Transverse colon (tissue), 4 donors: ENCODE data around the gene YTHDF1.

ENCODE experiments used
- EP300 ChIP-seq: sonication (generic); formaldehyde crosslinking; IDR thresholded peaks from one replicate; pipeline ENCODE4 v1.6.1; 2017; ENCODE audit warnings: antibody characterized with exemption, low read depth
- POLR2A ChIP-seq: fragments of 450-650 bp; IDR thresholded peaks from one replicate; pipeline ENCODE4 v1.6.1; 2016; ENCODE audit warnings: antibody characterized with exemption, mild to moderate bottlenecking, moderate library complexity
- POLR2AphosphoS5 ChIP-seq, 3 donors: sonication (generic); formaldehyde crosslinking; IDR thresholded peaks; one replicate each; pipeline ENCODE4 v1.6.1; 2016; ENCODE audit warnings: antibody characterized with exemption in 3 of 3
- TF ChIP-seq, protein P1 (sequence below), 5 experiments: fragments of 200-600 bp in 3 of 5; fragments of 450-650 bp in 2 of 5; sonication (generic) in 3 of 5; IDR thresholded peaks; 1 replicate in 2 of 5; 2 replicates in 3 of 5; pipeline ENCODE4 v1.5.1; 2016 to 2017; ENCODE audit warnings: antibody characterized with exemption in 5 of 5, inconsistent platforms in 3 of 5, mild to moderate bottlenecking in 2 of 5, moderate library complexity in 1 of 5

GRCh38 chr20:63149531-63150192 lies 66.3 kb downstream of the YTHDF1 start:
- TF ChIP-seq, protein P1, sequence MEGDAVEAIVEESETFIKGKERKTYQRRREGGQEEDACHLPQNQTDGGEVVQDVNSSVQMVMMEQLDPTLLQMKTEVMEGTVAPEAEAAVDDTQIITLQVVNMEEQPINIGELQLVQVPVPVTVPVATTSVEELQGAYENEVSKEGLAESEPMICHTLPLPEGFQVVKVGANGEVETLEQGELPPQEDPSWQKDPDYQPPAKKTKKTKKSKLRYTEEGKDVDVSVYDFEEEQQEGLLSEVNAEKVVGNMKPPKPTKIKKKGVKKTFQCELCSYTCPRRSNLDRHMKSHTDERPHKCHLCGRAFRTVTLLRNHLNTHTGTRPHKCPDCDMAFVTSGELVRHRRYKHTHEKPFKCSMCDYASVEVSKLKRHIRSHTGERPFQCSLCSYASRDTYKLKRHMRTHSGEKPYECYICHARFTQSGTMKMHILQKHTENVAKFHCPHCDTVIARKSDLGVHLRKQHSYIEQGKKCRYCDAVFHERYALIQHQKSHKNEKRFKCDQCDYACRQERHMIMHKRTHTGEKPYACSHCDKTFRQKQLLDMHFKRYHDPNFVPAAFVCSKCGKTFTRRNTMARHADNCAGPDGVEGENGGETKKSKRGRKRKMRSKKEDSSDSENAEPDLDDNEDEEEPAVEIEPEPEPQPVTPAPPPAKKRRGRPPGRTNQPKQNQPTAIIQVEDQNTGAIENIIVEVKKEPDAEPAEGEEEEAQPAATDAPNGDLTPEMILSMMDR (IDR thresholded peaks at IDR 0.05) = no peak
- no peak for TF ChIP-seq POLR2A
- TF ChIP-seq EP300 = no peak
- TF ChIP-seq POLR2AphosphoS5 (IDR thresholded peaks at IDR 0.05) = no peak
